Astrocyte of the cerebellum (primary cell): ENCODE results near the gene ROR1.
"Not testable (repeated sequence)": the region's sequence is repeated elsewhere in the genome, so short reads cannot be mapped to it uniquely, and the experiment has no call there.

ENCODE experiments used
- DNase-seq: peaks from one replicate; pipeline ENCODE4 v3.0.0-alpha.2; 2011; ENCODE audit warnings: low read depth
- H3K4me3 ChIP-seq: 2 replicates; pipeline ENCODE4 v1.5.1; 2011; ENCODE audit warnings: mild to moderate bottlenecking, low read depth, low read length, moderate library complexity
- CTCF ChIP-seq: IDR thresholded peaks from 2 replicates; pipeline ENCODE4 v1.5.1; 2012; ENCODE audit warnings: low read length, low read depth, moderate library complexity, mild to moderate bottlenecking; ENCODE audit errors: missing control alignments
- in situ Hi-C: cut with HindIII; loops from 2 replicates; pipeline ENCODE4 v1.10.0; 2017; ENCODE audit warnings: low sequenced_read_pairs

The ROR1 gene

DNA sequence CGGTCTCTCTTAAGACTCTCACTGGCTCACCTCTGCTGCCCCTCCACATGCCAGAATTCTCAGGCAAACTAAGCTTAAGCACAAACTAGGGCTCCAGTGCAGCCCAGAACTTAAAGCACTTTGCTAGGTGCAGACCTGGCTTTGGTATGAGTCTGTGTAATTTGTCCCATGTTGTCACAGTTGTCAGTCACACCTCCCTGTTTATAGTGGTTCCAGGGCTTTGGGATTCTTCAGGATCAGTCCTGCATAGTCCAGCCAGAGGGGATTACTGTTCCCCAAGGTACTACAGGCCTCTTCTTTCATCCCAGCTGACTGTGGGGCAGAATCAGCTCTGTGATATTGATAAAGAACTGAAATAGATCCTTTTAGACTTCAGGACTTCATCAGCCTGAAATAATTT lies 324.6 kb downstream of the ROR1 start:
- DNase-seq: no peak
- in situ Hi-C loops: no loop called here
- no peak for TF ChIP-seq CTCF
- H3K4me3 ChIP-seq: no peak overlapping the region

GRCh38 chr1:64098846-64099582 lies 325.2 kb downstream of the ROR1 start:
- DNase-seq: no peak
- no peak for TF ChIP-seq CTCF
- no peak overlapping the region for H3K4me3 ChIP-seq
- in situ Hi-C loops: no loop called here

GRCh38 chr1:64100791-64101190 lies 327.0 kb downstream of the ROR1 start:
- in situ Hi-C loops: no loop called here
- H3K4me3 ChIP-seq: no peak overlapping the region
- no peak for DNase-seq
- no peak for TF ChIP-seq CTCF

DNA sequence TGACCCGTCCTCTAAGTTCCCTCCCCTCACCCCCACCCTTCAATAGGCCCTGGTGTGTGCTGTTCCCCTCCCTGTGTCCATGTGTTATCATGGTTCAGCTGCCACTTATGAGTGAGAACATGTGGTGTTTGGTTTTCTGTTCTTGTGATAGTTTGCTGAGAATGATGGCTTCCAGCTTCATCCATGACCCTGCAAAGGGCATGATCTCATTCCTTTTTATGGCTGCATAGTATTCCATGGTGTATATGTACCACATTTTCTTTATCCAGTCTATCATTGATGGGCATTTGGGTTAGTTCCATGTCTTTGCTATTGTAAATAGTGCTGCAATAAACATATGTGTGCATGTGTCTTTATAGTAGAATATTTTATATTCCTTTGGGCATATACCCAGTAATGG lies 330.8 kb downstream of the ROR1 start:
- in situ Hi-C loops, DNase-seq, H3K4me3 ChIP-seq: not testable (repeated sequence)

DNA sequence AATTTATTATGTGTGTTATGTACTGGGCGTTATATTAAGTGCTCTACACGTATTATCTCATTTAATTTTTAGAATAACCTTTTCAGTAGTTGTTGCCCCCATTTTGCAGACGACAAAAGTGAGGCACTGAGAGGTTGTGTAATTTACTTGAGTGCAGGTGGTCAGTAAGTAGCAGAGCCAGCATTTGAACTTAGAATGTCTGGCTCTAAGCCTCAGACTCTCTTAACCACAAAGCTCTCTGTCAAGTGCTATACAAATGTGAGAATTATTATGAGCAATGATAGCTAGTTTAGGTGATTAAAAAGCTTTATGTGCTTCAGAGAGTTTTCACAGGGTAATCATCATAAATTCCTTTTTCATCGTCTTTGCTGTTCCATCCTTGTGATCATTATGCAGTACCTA lies 333.3 kb downstream of the ROR1 start:
- H3K4me3 ChIP-seq: no peak overlapping the region
- in situ Hi-C loops: no loop called here

DNA sequence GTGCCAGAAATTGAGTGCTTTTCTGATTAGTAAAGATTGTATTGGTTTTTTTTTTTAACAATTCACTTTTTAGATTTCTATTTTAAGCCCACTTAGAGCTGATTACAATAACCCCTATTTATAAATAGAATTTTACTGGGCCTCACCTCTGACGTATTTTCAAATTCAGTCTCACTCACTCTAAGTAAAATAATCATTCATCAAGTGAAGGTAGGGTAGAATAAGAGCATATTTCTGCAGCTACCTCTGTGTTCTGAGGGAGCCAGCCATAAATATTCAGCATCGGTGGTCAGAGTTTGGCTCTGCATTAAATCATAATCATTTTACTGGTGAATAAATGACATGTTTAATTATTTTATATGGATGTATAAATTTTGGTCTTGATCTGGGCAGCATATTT lies 333.8 kb downstream of the ROR1 start:
- no peak overlapping the region for H3K4me3 ChIP-seq
- in situ Hi-C loops: no loop called here
- DNase-seq: no peak
- no peak for TF ChIP-seq CTCF

More for the DNA sequence above, 333.3 kb downstream of the ROR1 start:
- TF ChIP-seq CTCF: no peak
- DNase-seq: no peak

- no peak for TF ChIP-seq CTCF
- no peak for DNase-seq
- in situ Hi-C loops: no loop called here
- no peak overlapping the region for H3K4me3 ChIP-seq
These were observed 337.3 kb downstream of the ROR1 start for GRCh38 chr1:64110924-64111777.
